ENCODE data around the gene SFN.

DNA sequence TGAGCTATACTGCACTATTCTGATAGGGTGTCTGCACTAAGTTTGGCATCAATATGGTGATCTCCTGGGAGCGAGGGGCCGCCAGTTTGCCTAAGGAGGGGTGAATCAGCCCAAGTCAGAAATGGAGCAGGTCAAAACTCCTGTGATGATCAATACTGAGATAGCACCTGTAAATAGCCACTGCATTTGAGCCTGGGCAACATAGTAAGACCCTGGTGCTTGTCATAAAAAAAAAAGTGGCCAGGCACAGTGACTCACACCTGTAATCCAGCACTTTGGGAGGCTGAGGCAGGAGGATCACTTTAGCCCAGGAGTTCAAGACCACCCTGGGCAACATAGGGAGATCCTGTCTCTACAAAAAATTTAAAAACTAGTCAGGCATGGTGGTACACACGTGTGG lies 48.1 kb upstream of the SFN start:
- TF ChIP-seq, protein P1, sequence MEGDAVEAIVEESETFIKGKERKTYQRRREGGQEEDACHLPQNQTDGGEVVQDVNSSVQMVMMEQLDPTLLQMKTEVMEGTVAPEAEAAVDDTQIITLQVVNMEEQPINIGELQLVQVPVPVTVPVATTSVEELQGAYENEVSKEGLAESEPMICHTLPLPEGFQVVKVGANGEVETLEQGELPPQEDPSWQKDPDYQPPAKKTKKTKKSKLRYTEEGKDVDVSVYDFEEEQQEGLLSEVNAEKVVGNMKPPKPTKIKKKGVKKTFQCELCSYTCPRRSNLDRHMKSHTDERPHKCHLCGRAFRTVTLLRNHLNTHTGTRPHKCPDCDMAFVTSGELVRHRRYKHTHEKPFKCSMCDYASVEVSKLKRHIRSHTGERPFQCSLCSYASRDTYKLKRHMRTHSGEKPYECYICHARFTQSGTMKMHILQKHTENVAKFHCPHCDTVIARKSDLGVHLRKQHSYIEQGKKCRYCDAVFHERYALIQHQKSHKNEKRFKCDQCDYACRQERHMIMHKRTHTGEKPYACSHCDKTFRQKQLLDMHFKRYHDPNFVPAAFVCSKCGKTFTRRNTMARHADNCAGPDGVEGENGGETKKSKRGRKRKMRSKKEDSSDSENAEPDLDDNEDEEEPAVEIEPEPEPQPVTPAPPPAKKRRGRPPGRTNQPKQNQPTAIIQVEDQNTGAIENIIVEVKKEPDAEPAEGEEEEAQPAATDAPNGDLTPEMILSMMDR (IDR thresholded peaks at IDR 0.05 in 4 of 5, conservative IDR thresholded peaks at IDR 0.05 in 1 of 5), result no peak
- no peak for TF ChIP-seq POLR2A (IDR thresholded peaks at IDR 0.05)
